Naive thymus-derived CD4-positive, alpha-beta T cell (primary cell): Measurements from ENCODE around the gene TMEM117. TPM values are rescaled to one million over a fixed set of nuclear protein-coding genes. Genes with fewer than 3 reads are reported as not detected.

Experiments
- ATAC-seq: fragments of 150-1000 bp; cut with Tn5 transposase; 2 replicates; pipeline ENCODE4 v1.10.0; 2021; ENCODE audit warnings: mild to moderate bottlenecking, moderate library complexity
- CTCF ChIA-PET: fragments of 350-600 bp; sonication (Branson Sonifier 250); formaldehyde crosslinking; loops from one replicate; lab custom pipeline; 2021; ENCODE audit warnings: antibody characterized with exemption; lab: Charles Lee
- POLR2A ChIA-PET: fragments of 350-600 bp; sonication (Branson Sonifier 250); formaldehyde crosslinking; loops from one replicate; lab custom pipeline; 2021; ENCODE audit warnings: antibody characterized with exemption, inconsistent platforms; lab: Charles Lee
- DNase-seq, 9 donors: peaks; one replicate each; pipeline versions ENCODE4 v3.0.0 to v3.0.0-alpha.2; 2020 to 2022; ENCODE audit warnings: mixed read lengths in 1 of 9
- H3K27ac ChIP-seq: one replicate; pipeline ENCODE4 v1.7.0; 2013; ENCODE audit warnings: mild to moderate bottlenecking, low read depth, low read length, moderate library complexity
- H3K27me3 ChIP-seq, 2 donors: one replicate each; pipeline ENCODE4 v1.7.0; 2013; ENCODE audit warnings: low read length in 2 of 2, mild to moderate bottlenecking in 2 of 2, moderate library complexity in 2 of 2; ENCODE audit not compliant: control insufficient read depth in 2 of 2, insufficient read depth in 2 of 2
- H3K36me3 ChIP-seq, 3 experiments: 1 replicate in 2 of 3; 2 replicates in 1 of 3; pipeline ENCODE4 v1.7.0; 2013; ENCODE audit warnings: low read length in 3 of 3, mild to moderate bottlenecking in 3 of 3, moderate library complexity in 1 of 3; ENCODE audit not compliant: insufficient read depth in 3 of 3, control insufficient read depth in 2 of 3
- H3K4me1 ChIP-seq, 2 donors: one replicate each; pipeline ENCODE4 v1.7.0; 2013; ENCODE audit warnings: low read length in 2 of 2, mild to moderate bottlenecking in 2 of 2, moderate library complexity in 1 of 2; ENCODE audit not compliant: control insufficient read depth in 2 of 2, insufficient read depth in 2 of 2
- H3K4me3 ChIP-seq: 2 replicates; pipeline ENCODE4 v1.7.0; 2013; ENCODE audit warnings: mild to moderate bottlenecking, low read length
- H3K9me3 ChIP-seq, 3 experiments: 1 replicate in 2 of 3; 2 replicates in 1 of 3; pipeline ENCODE4 v1.7.0; 2013; ENCODE audit warnings: low read length in 3 of 3; ENCODE audit not compliant: control insufficient read depth in 2 of 3
- H3K27ac Mint-ChIP-seq, 9 donors: one replicate each; pipeline ENCODE4 v1.8.0; 2020 to 2022; ENCODE audit warnings: mixed read lengths in 9 of 9, mild to moderate bottlenecking in 8 of 9, moderate library complexity in 5 of 9, inconsistent platforms in 2 of 9
- H3K27me3 Mint-ChIP-seq, 5 donors: one replicate each; pipeline ENCODE4 v1.8.0; 2021 to 2022; ENCODE audit warnings: mixed read lengths in 5 of 5, mild to moderate bottlenecking in 1 of 5
- H3K36me3 Mint-ChIP-seq, 5 donors: one replicate each; pipeline ENCODE4 v1.8.0; 2020 to 2022; ENCODE audit warnings: mixed read lengths in 5 of 5, mild to moderate bottlenecking in 3 of 5, inconsistent platforms in 1 of 5
- H3K4me1 Mint-ChIP-seq, 7 donors: one replicate each; pipeline ENCODE4 v1.8.0; 2020 to 2022; ENCODE audit warnings: mixed read lengths in 7 of 7, mild to moderate bottlenecking in 3 of 7, inconsistent platforms in 1 of 7
- H3K4me3 Mint-ChIP-seq, 10 donors: one replicate each; pipeline ENCODE4 v1.8.0; 2020 to 2022; ENCODE audit warnings: mild to moderate bottlenecking in 10 of 10, mixed read lengths in 10 of 10, moderate library complexity in 6 of 10, inconsistent platforms in 2 of 10
- H3K9me3 Mint-ChIP-seq, 11 donors: one replicate each; pipeline ENCODE4 v1.8.0; 2020 to 2022; ENCODE audit warnings: mixed read lengths in 11 of 11, mild to moderate bottlenecking in 4 of 11, inconsistent platforms in 1 of 11, moderate library complexity in 1 of 11
- intact Hi-C, 2 donors: fragments of 100-400 bp; cut with micrococcal nuclease; formaldehyde crosslinking; loops; one replicate each; pipeline ENCODE4 v1.15.1; 2023
- polyA plus RNA-seq, 2 donors: library from polyadenylated mRNA; unstranded; fragments of 300-500 nt; fragmentation: Illumina TruSeq; gene quantifications; one replicate each; pipeline ENCODE4 v1.2.3, GENCODE V29; 2021
- total RNA-seq, 6 experiments: library from RNA in 5 of 6; stranded (reverse) in 5 of 6; gene quantifications; 1 replicate in 5 of 6; 2 replicates in 1 of 6; pipeline ENCODE4 v1.2.3 and lab custom pipeline; 2021 to 2026

The TMEM117 gene
- total and polyA plus RNA-seq, 7 experiments from 2014 or later, result 0.31 to 6.6 (median 4.2) TPM

GRCh38 chr12:44317651-44318126 is 481.8 kb downstream of the TMEM117 start:
- peak in 3 of 9 donors; percentile 1 to 9 (median 7) for DNase-seq

GRCh38 chr12:44331269-44331668 is 495.4 kb downstream of the TMEM117 start:
- no peaks in the 10 kb centered on the region for H3K4me1 ChIP-seq
- ATAC-seq, result no peak
- Mint-ChIP-seq H3K27ac (no peak overlapping the region), H3K27me3 (no peaks in the 10 kb centered on the region), H3K36me3 (peaks cover 0 to 5% (median 0%) of the 10 kb centered on the region in 5 donors), H3K4me3 (no peak overlapping the region), H3K4me1 (no peaks in the 10 kb centered on the region), H3K9me3 (peaks cover 0 to 5% (median 0%) of the 10 kb centered on the region in 11 donors)
- H3K27me3 ChIP-seq, result no peaks in the 10 kb centered on the region
- no peak overlapping the region for H3K27ac ChIP-seq
- CTCF ChIA-PET, result no interaction called here
- H3K4me3 ChIP-seq, result no peak overlapping the region
- no peaks in the 10 kb centered on the region for H3K36me3 ChIP-seq
- intact Hi-C loops, result no loop called here
- POLR2A ChIA-PET, result no interaction called here
- no peak for DNase-seq
- no peaks in the 10 kb centered on the region for H3K9me3 ChIP-seq

More at GRCh38 chr12:44317651-44318126, 481.8 kb downstream of the TMEM117 start:
- Mint-ChIP-seq H3K27ac (no peak overlapping the region), H3K36me3 (peaks cover 0 to 6% (median 0%) of the 10 kb centered on the region in 5 donors), H3K4me1 (peaks cover 0 to 4% (median 0%) of the 10 kb centered on the region in 7 donors), H3K9me3 (peaks cover 0 to 13% (median 0%) of the 10 kb centered on the region in 11 donors), H3K4me3 (no peak overlapping the region), H3K27me3 (no peaks in the 10 kb centered on the region)
- POLR2A ChIA-PET, result no interaction called here
- Histone ChIP-seq H3K27me3 (no peaks in the 10 kb centered on the region), H3K4me1 (no peaks in the 10 kb centered on the region), H3K27ac (no peak overlapping the region), H3K36me3 (no peaks in the 10 kb centered on the region), H3K9me3 (no peaks in the 10 kb centered on the region), H3K4me3 (no peak overlapping the region)
- CTCF ChIA-PET, result interaction anchor here (1.1 kb wide), 1 partner anchor 9 kb away, joined by 3 read pairs; no protein-coding TSS in a partner anchor
- peak; percentile 29 for ATAC-seq
- intact Hi-C loops, result loop anchor here in 1 of 2 donors (1.0 kb wide), 1 partner anchor 614 kb away; no protein-coding TSS in a partner anchor

- ChIA-PET CTCF (no interaction called here), POLR2A (no interaction called here)
- Histone ChIP-seq H3K36me3 (no peaks in the 10 kb centered on the region), H3K27ac (no peak overlapping the region), H3K4me3 (no peak overlapping the region), H3K4me1 (no peaks in the 10 kb centered on the region), H3K27me3 (no peaks in the 10 kb centered on the region), H3K9me3 (no peaks in the 10 kb centered on the region)
- DNase-seq, result no peak
- Mint-ChIP-seq H3K4me1 (no peaks in the 10 kb centered on the region), H3K27ac (no peak overlapping the region), H3K9me3 (peaks cover 0 to 5% (median 0%) of the 10 kb centered on the region in 11 donors), H3K4me3 (no peak overlapping the region), H3K36me3 (peaks cover 0 to 13% (median 0%) of the 10 kb centered on the region in 5 donors), H3K27me3 (no peaks in the 10 kb centered on the region)
- no peak for ATAC-seq
- intact Hi-C loops, result no loop called here
Measured at GRCh38 chr12:44334347-44334746, 498.5 kb downstream of the TMEM117 start.

DNA sequence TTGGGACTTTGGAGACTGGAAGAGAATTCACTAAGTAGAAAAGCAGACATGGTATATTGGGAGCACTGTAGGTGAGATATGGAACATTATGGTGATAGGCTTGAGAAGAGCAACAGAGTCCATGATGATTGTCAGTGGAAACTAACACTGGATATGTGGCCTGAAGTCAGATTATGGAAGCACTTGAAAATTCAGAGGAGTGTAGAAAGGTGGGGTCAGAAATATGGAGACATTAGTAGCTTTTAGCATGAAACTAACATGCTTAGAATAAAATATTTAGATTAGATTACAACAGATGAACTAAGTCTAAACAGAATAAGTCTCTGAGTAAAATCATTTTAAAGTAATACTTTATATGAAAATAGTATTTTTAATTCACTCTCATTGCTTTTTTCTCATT is 499.1 kb downstream of the TMEM117 start:
- no peak for DNase-seq
- intact Hi-C loops, result no loop called here
- no peaks in the 10 kb centered on the region for H3K27me3 Mint-ChIP-seq
- H3K36me3 Mint-ChIP-seq, result peaks cover 0 to 13% (median 0%) of the 10 kb centered on the region in 5 donors
- H3K4me3 Mint-ChIP-seq, result no peak overlapping the region
- H3K9me3 Mint-ChIP-seq, result peaks cover 0 to 5% (median 0%) of the 10 kb centered on the region in 11 donors
- no peaks in the 10 kb centered on the region for H3K9me3 ChIP-seq
- H3K36me3 ChIP-seq, result no peaks in the 10 kb centered on the region
- no peaks in the 10 kb centered on the region for H3K4me1 Mint-ChIP-seq
- no peak overlapping the region for H3K27ac ChIP-seq
- ChIA-PET POLR2A (no interaction called here), CTCF (no interaction called here)
- H3K27ac Mint-ChIP-seq, result no peak overlapping the region
- H3K4me1 ChIP-seq, result no peaks in the 10 kb centered on the region
- H3K4me3 ChIP-seq, result no peak overlapping the region
- no peaks in the 10 kb centered on the region for H3K27me3 ChIP-seq
- ATAC-seq, result no peak

- H3K27me3 ChIP-seq, result no peaks in the 10 kb centered on the region
- ATAC-seq (no peak), DNase-seq (no peak)
- no peaks in the 10 kb centered on the region for H3K27me3 Mint-ChIP-seq
- intact Hi-C loops, result no loop called here
- no peak overlapping the region for H3K27ac Mint-ChIP-seq
- peaks cover 0 to 13% (median 0%) of the 10 kb centered on the region in 5 donors for H3K36me3 Mint-ChIP-seq
- no peak overlapping the region for H3K4me3 ChIP-seq
- H3K4me1 ChIP-seq, result no peaks in the 10 kb centered on the region
- ChIA-PET CTCF (no interaction called here), POLR2A (no interaction called here)
- H3K4me3 Mint-ChIP-seq, result no peak overlapping the region
- no peak overlapping the region for H3K27ac ChIP-seq
- H3K36me3 ChIP-seq, result no peaks in the 10 kb centered on the region
- peaks cover 0 to 5% (median 0%) of the 10 kb centered on the region in 11 donors for H3K9me3 Mint-ChIP-seq
- H3K4me1 Mint-ChIP-seq, result no peaks in the 10 kb centered on the region
- no peaks in the 10 kb centered on the region for H3K9me3 ChIP-seq
Measured at GRCh38 chr12:44336577-44336976, 500.7 kb downstream of the TMEM117 start.

DNA sequence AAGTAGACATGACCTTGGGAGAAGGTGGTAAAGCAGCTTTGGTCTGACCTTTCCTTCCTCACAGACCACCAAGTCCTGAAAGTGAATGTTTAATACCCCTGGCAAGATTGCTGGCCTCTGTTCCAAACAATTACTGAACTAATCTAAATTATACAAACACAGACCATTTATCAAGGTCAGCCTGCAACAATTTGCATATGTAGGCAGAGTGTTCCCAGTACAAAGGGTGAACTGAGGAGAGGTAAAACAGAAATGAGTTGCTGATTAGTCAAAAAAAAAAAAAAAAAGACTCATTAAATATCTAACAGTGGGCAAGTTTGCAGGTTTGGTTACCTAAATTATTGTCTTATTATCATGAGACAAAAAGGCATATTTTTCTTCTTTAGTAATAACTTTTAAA is 506.5 kb downstream of the TMEM117 start:
- ATAC-seq (no peak), DNase-seq (no peak)
- H3K4me1 Mint-ChIP-seq, result peaks cover 0 to 3% (median 0%) of the 10 kb centered on the region in 7 donors
- ChIA-PET POLR2A (no interaction called here), CTCF (interaction anchor here (0.6 kb wide), 1 partner anchor 228 kb away, joined by 3 read pairs; no protein-coding TSS in a partner anchor)
- no peaks in the 10 kb centered on the region for H3K9me3 Mint-ChIP-seq
- H3K36me3 Mint-ChIP-seq, result peaks cover 0 to 4% (median 0%) of the 10 kb centered on the region in 5 donors
- Histone ChIP-seq H3K4me1 (no peaks in the 10 kb centered on the region), H3K27ac (no peak overlapping the region), H3K4me3 (no peak overlapping the region), H3K9me3 (no peaks in the 10 kb centered on the region), H3K27me3 (no peaks in the 10 kb centered on the region), H3K36me3 (no peaks in the 10 kb centered on the region)
- H3K27ac Mint-ChIP-seq, result no peak overlapping the region
- intact Hi-C loops, result no loop called here
- H3K4me3 Mint-ChIP-seq, result no peak overlapping the region
- no peaks in the 10 kb centered on the region for H3K27me3 Mint-ChIP-seq

GRCh38 chr12:44347145-44347544 is 511.3 kb downstream of the TMEM117 start:
- H3K36me3 Mint-ChIP-seq, result peaks cover 0 to 5% (median 3%) of the 10 kb centered on the region in 5 donors
- Histone ChIP-seq H3K9me3 (no peaks in the 10 kb centered on the region), H3K4me1 (no peaks in the 10 kb centered on the region), H3K27ac (no peak overlapping the region), H3K27me3 (no peaks in the 10 kb centered on the region), H3K36me3 (no peaks in the 10 kb centered on the region), H3K4me3 (no peak overlapping the region)
- ChIA-PET POLR2A (no interaction called here), CTCF (no interaction called here)
- no peak for DNase-seq
- H3K9me3 Mint-ChIP-seq, result peaks cover 0 to 2% (median 0%) of the 10 kb centered on the region in 11 donors
- ATAC-seq, result no peak
- intact Hi-C loops, result no loop called here
- no peak overlapping the region for H3K4me3 Mint-ChIP-seq
- no peak overlapping the region for H3K27ac Mint-ChIP-seq
- H3K27me3 Mint-ChIP-seq, result no peaks in the 10 kb centered on the region
- H3K4me1 Mint-ChIP-seq, result peaks cover 0 to 3% (median 0%) of the 10 kb centered on the region in 7 donors
